HEK293 (cell line): Measurements from ENCODE around the gene LDB2.

ENCODE experiments used
- CTCF ChIP-seq: fragments of 450-650 bp; formaldehyde crosslinking; IDR thresholded peaks from 2 replicates; pipeline ENCODE4 v1.5.1; 2016; ENCODE audit warnings: missing biosample characterization, missing genetic modification characterization
- PBX3 ChIP-seq: sonication (generic); formaldehyde crosslinking; IDR thresholded peaks from 2 replicates; pipeline ENCODE4 v1.8.1; 2022; ENCODE audit warnings: mild to moderate bottlenecking, moderate library complexity, missing genetic modification reagents
- REST ChIP-seq: fragments of 450-650 bp; formaldehyde crosslinking; IDR thresholded peaks from 2 replicates; pipeline ENCODE4 v1.5.1; 2016; ENCODE audit warnings: missing biosample characterization, missing genetic modification characterization
- TCF7L2 ChIP-seq: IDR thresholded peaks from 2 replicates; pipeline ENCODE4 v1.6.1; 2011; ENCODE audit warnings: low read depth, mild to moderate bottlenecking, inconsistent platforms, low read length, moderate library complexity, borderline replicate concordance
- ZNF112 ChIP-seq: fragments of 450-650 bp; formaldehyde crosslinking; IDR thresholded peaks from 2 replicates; pipeline ENCODE4 v1.5.0; 2017; ENCODE audit warnings: missing biosample characterization, missing genetic modification characterization

- TF ChIP-seq TCF7L2 (no peak), CTCF (tag by site-specific recombination) (no peak), PBX3 (CRISPR knock-in tag) (no peak), ZNF112 (no peak), REST (no peak)
These were observed 352.8 kb downstream of the LDB2 start for GRCh38 chr4:16545656-16546055.
